OCI-LY3 (cell line): Measurements from ENCODE around the gene SUSD4.

ENCODE experiments used
- EZH2phosphoT487 ChIP-seq: fragments of 200-600 bp; shearing (Covaris generic); IDR thresholded peaks from 2 replicates; pipeline ENCODE4 v1.6.1; 2018; ENCODE audit warnings: antibody characterized with exemption, mixed run types, low read depth
- TF ChIP-seq, protein P1 (sequence below): fragments of 200-600, 300-600 bp; sonication (generic); IDR thresholded peaks from 2 replicates; pipeline ENCODE4 v1.5.1; 2014; ENCODE audit warnings: antibody characterized with exemption, low read length, low read depth

DNA sequence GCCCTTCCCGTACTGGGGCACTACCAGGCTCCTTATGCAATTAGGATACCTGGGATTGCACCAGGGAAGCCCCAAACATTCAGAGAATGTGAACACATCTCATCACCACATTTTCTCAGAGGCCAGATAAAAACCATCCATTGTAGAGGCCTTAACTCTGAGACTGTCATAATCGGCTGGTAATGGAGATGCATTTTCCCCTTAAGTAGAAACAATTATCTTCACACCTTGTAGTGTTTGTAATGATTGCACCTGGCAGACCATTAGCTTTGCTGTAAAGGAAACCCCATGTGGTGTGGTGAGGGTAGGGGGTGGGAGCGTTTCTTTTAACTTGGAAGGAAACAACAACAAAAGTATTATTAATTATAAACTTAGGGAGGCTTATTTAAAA, 131.0 kb downstream of the SUSD4 start:
- TF ChIP-seq, protein P1, sequence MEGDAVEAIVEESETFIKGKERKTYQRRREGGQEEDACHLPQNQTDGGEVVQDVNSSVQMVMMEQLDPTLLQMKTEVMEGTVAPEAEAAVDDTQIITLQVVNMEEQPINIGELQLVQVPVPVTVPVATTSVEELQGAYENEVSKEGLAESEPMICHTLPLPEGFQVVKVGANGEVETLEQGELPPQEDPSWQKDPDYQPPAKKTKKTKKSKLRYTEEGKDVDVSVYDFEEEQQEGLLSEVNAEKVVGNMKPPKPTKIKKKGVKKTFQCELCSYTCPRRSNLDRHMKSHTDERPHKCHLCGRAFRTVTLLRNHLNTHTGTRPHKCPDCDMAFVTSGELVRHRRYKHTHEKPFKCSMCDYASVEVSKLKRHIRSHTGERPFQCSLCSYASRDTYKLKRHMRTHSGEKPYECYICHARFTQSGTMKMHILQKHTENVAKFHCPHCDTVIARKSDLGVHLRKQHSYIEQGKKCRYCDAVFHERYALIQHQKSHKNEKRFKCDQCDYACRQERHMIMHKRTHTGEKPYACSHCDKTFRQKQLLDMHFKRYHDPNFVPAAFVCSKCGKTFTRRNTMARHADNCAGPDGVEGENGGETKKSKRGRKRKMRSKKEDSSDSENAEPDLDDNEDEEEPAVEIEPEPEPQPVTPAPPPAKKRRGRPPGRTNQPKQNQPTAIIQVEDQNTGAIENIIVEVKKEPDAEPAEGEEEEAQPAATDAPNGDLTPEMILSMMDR = no peak
- TF ChIP-seq EZH2phosphoT487 = no peak
